Measurements from ENCODE around the gene SLC25A27. TPM values are rescaled to one million over a fixed set of nuclear protein-coding genes. Genes with fewer than 3 reads are reported as not detected.

The SLC25A27 gene
- total and polyA plus RNA-seq, 3 experiments from 2014 or later = 0.38 to 0.85 TPM; not detected in 1

GRCh38 chr6:46626976-46627375 is 25.8 kb upstream of the SLC25A27 start:
- no peaks in the 10 kb centered on the region for H3K9me3 Mint-ChIP-seq
- peaks cover 0 to 3% (median 2%) of the 10 kb centered on the region in 3 donors for H3K4me1 Mint-ChIP-seq
- no peak overlapping the region for H3K4me3 Mint-ChIP-seq
- H3K27me3 ChIP-seq (ENCODE audit: insufficient read depth, low read length, poor library complexity, severe bottlenecking) = peaks cover 4% of the 10 kb centered on the region
- CTCF ChIA-PET = interaction anchor here (1.0 kb wide), 1 partner anchor 537 kb away, joined by 3 read pairs; no protein-coding TSS in a partner anchor
- H3K4me1 ChIP-seq (ENCODE audit: insufficient read depth, low read length) = no peaks in the 10 kb centered on the region
- no peak overlapping the region for H3K27ac ChIP-seq (ENCODE audit: low read depth, low read length)
- H3K9me3 ChIP-seq (ENCODE audit: low read length) = no peaks in the 10 kb centered on the region
- H3K27me3 Mint-ChIP-seq = peaks cover 0 to 6% of the 10 kb centered on the region in 2 donors
- no peaks in the 10 kb centered on the region for H3K36me3 Mint-ChIP-seq
- H3K27ac Mint-ChIP-seq = peak overlapping the region in 1 of 8 donors; percentile 76
- POLR2A ChIA-PET = no interaction called here
- H3K36me3 ChIP-seq (ENCODE audit: insufficient read depth, low read length) = no peaks in the 10 kb centered on the region
- H3K4me3 ChIP-seq (ENCODE audit: low read length) = no peak overlapping the region
- no peak for DNase-seq

GRCh38 chr6:46628498-46628897 is 24.3 kb upstream of the SLC25A27 start:
- no peaks in the 10 kb centered on the region for H3K9me3 ChIP-seq (ENCODE audit: low read length)
- POLR2A ChIA-PET = no interaction called here
- Mint-ChIP-seq H3K36me3 (no peaks in the 10 kb centered on the region), H3K27ac (no peak overlapping the region), H3K4me3 (no peak overlapping the region), H3K9me3 (no peaks in the 10 kb centered on the region), H3K4me1 (peaks cover 0 to 3% (median 2%) of the 10 kb centered on the region in 3 donors), H3K27me3 (peaks cover 0 to 6% of the 10 kb centered on the region in 2 donors)
- H3K36me3 ChIP-seq (ENCODE audit: insufficient read depth, low read length) = no peaks in the 10 kb centered on the region
- no peaks in the 10 kb centered on the region for H3K4me1 ChIP-seq (ENCODE audit: insufficient read depth, low read length)
- no peaks in the 10 kb centered on the region for H3K27me3 ChIP-seq (ENCODE audit: insufficient read depth, low read length, poor library complexity, severe bottlenecking)
- H3K4me3 ChIP-seq (ENCODE audit: low read length) = no peak overlapping the region
- no peak overlapping the region for H3K27ac ChIP-seq (ENCODE audit: low read depth, low read length)
- CTCF ChIA-PET = no interaction called here
- no peak for DNase-seq

GRCh38 chr6:46628976-46629375 is 23.8 kb upstream of the SLC25A27 start:
- POLR2A ChIA-PET = no interaction called here
- CTCF ChIA-PET = no interaction called here
- H3K27ac ChIP-seq (ENCODE audit: low read depth, low read length) = no peak overlapping the region

GRCh38 chr6:46629691-46630090 is 23.1 kb upstream of the SLC25A27 start:
- POLR2A ChIA-PET = no interaction called here

More at GRCh38 chr6:46628976-46629375, 23.8 kb upstream of the SLC25A27 start:
- Mint-ChIP-seq H3K27me3 (peaks cover 0 to 2% of the 10 kb centered on the region in 2 donors), H3K9me3 (no peaks in the 10 kb centered on the region), H3K27ac (no peak overlapping the region), H3K4me1 (peaks cover 0 to 3% (median 2%) of the 10 kb centered on the region in 3 donors), H3K36me3 (no peaks in the 10 kb centered on the region), H3K4me3 (no peak overlapping the region)
- H3K27me3 ChIP-seq (ENCODE audit: insufficient read depth, low read length, poor library complexity, severe bottlenecking) = no peaks in the 10 kb centered on the region
- no peak overlapping the region for H3K4me3 ChIP-seq (ENCODE audit: low read length)
- no peak for DNase-seq
- H3K4me1 ChIP-seq (ENCODE audit: insufficient read depth, low read length) = no peaks in the 10 kb centered on the region
- no peaks in the 10 kb centered on the region for H3K9me3 ChIP-seq (ENCODE audit: low read length)
- no peaks in the 10 kb centered on the region for H3K36me3 ChIP-seq (ENCODE audit: insufficient read depth, low read length)

GRCh38 chr6:46632053-46632452 is 20.7 kb upstream of the SLC25A27 start:
- Histone ChIP-seq H3K4me3 (ENCODE audit: low read length) (no peak overlapping the region), H3K36me3 (ENCODE audit: insufficient read depth, low read length) (no peaks in the 10 kb centered on the region), H3K27me3 (ENCODE audit: insufficient read depth, low read length, poor library complexity, severe bottlenecking) (no peaks in the 10 kb centered on the region), H3K27ac (ENCODE audit: low read depth, low read length) (no peak overlapping the region), H3K4me1 (ENCODE audit: insufficient read depth, low read length) (no peaks in the 10 kb centered on the region), H3K9me3 (ENCODE audit: low read length) (no peaks in the 10 kb centered on the region)
- ChIA-PET CTCF (no interaction called here), POLR2A (no interaction called here)
- Mint-ChIP-seq H3K36me3 (no peaks in the 10 kb centered on the region), H3K4me1 (no peaks in the 10 kb centered on the region), H3K27ac (no peak overlapping the region), H3K9me3 (no peaks in the 10 kb centered on the region), H3K4me3 (no peak overlapping the region), H3K27me3 (peaks cover 0 to 7% of the 10 kb centered on the region in 2 donors)
- no peak for DNase-seq

More at GRCh38 chr6:46629691-46630090, 23.1 kb upstream of the SLC25A27 start:
- Mint-ChIP-seq H3K4me1 (peaks cover 0 to 3% (median 2%) of the 10 kb centered on the region in 3 donors), H3K27me3 (peaks cover 0 to under 1% of the 10 kb centered on the region in 2 donors), H3K36me3 (no peaks in the 10 kb centered on the region), H3K9me3 (no peaks in the 10 kb centered on the region), H3K4me3 (no peak overlapping the region), H3K27ac (no peak overlapping the region)
- no peaks in the 10 kb centered on the region for H3K4me1 ChIP-seq (ENCODE audit: insufficient read depth, low read length)
- H3K36me3 ChIP-seq (ENCODE audit: insufficient read depth, low read length) = no peaks in the 10 kb centered on the region
- CTCF ChIA-PET = no interaction called here
- H3K4me3 ChIP-seq (ENCODE audit: low read length) = no peak overlapping the region
- H3K9me3 ChIP-seq (ENCODE audit: low read length) = no peaks in the 10 kb centered on the region
- no peak overlapping the region for H3K27ac ChIP-seq (ENCODE audit: low read depth, low read length)
- no peaks in the 10 kb centered on the region for H3K27me3 ChIP-seq (ENCODE audit: insufficient read depth, low read length, poor library complexity, severe bottlenecking)
- no peak for DNase-seq

GRCh38 chr6:46635462-46635861 is 17.3 kb upstream of the SLC25A27 start:
- Histone ChIP-seq H3K4me1 (ENCODE audit: insufficient read depth, low read length) (no peaks in the 10 kb centered on the region), H3K36me3 (ENCODE audit: insufficient read depth, low read length) (no peaks in the 10 kb centered on the region), H3K27ac (ENCODE audit: low read depth, low read length) (no peak overlapping the region), H3K27me3 (ENCODE audit: insufficient read depth, low read length, poor library complexity, severe bottlenecking) (no peaks in the 10 kb centered on the region), H3K4me3 (ENCODE audit: low read length) (no peak overlapping the region), H3K9me3 (ENCODE audit: low read length) (no peaks in the 10 kb centered on the region)
- H3K36me3 Mint-ChIP-seq = no peaks in the 10 kb centered on the region
- DNase-seq = no peak
- peaks cover 0 to 2% (median 0%) of the 10 kb centered on the region in 5 donors for H3K9me3 Mint-ChIP-seq
- no peak overlapping the region for H3K27ac Mint-ChIP-seq
- H3K4me3 Mint-ChIP-seq = no peak overlapping the region
- no peaks in the 10 kb centered on the region for H3K4me1 Mint-ChIP-seq
- H3K27me3 Mint-ChIP-seq = peaks cover 4 to 29% of the 10 kb centered on the region in 2 donors
- ChIA-PET POLR2A (no interaction called here), CTCF (no interaction called here)

- no peaks in the 10 kb centered on the region for H3K36me3 ChIP-seq (ENCODE audit: insufficient read depth, low read length)
- Mint-ChIP-seq H3K4me1 (no peaks in the 10 kb centered on the region), H3K27ac (no peak overlapping the region), H3K4me3 (no peak overlapping the region), H3K9me3 (peaks cover 0 to 2% (median 0%) of the 10 kb centered on the region in 5 donors), H3K27me3 (peaks cover 4 to 32% of the 10 kb centered on the region in 2 donors), H3K36me3 (no peaks in the 10 kb centered on the region)
- DNase-seq = no peak
- H3K4me1 ChIP-seq (ENCODE audit: insufficient read depth, low read length) = no peaks in the 10 kb centered on the region
- no peaks in the 10 kb centered on the region for H3K9me3 ChIP-seq (ENCODE audit: low read length)
- H3K4me3 ChIP-seq (ENCODE audit: low read length) = no peak overlapping the region
- ChIA-PET POLR2A (no interaction called here), CTCF (no interaction called here)
- no peak overlapping the region for H3K27ac ChIP-seq (ENCODE audit: low read depth, low read length)
- no peaks in the 10 kb centered on the region for H3K27me3 ChIP-seq (ENCODE audit: insufficient read depth, low read length, poor library complexity, severe bottlenecking)
These were observed 15.6 kb upstream of the SLC25A27 start for GRCh38 chr6:46637145-46637544.

- H3K9me3 ChIP-seq (ENCODE audit: low read length) = no peaks in the 10 kb centered on the region
- ChIA-PET CTCF (no interaction called here), POLR2A (no interaction called here)
- no peak overlapping the region for H3K4me3 Mint-ChIP-seq
- DNase-seq = no peak
- no peaks in the 10 kb centered on the region for H3K36me3 Mint-ChIP-seq
- no peaks in the 10 kb centered on the region for H3K4me1 Mint-ChIP-seq
- H3K9me3 Mint-ChIP-seq = peaks cover 0 to 2% (median 0%) of the 10 kb centered on the region in 5 donors
- H3K4me1 ChIP-seq (ENCODE audit: insufficient read depth, low read length) = no peaks in the 10 kb centered on the region
- peaks cover 6 to 36% of the 10 kb centered on the region in 2 donors for H3K27me3 Mint-ChIP-seq
- no peaks in the 10 kb centered on the region for H3K36me3 ChIP-seq (ENCODE audit: insufficient read depth, low read length)
- H3K27ac Mint-ChIP-seq = no peak overlapping the region
- no peaks in the 10 kb centered on the region for H3K27me3 ChIP-seq (ENCODE audit: insufficient read depth, low read length, poor library complexity, severe bottlenecking)
- no peak overlapping the region for H3K4me3 ChIP-seq (ENCODE audit: low read length)
- no peak overlapping the region for H3K27ac ChIP-seq (ENCODE audit: low read depth, low read length)
These were observed 14.8 kb upstream of the SLC25A27 start for GRCh38 chr6:46637933-46638332.

GRCh38 chr6:46638650-46639049 is 14.1 kb upstream of the SLC25A27 start:
- ChIA-PET CTCF (no interaction called here), POLR2A (no interaction called here)
- Histone ChIP-seq H3K4me1 (ENCODE audit: insufficient read depth, low read length) (no peaks in the 10 kb centered on the region), H3K27ac (ENCODE audit: low read depth, low read length) (no peak overlapping the region), H3K27me3 (ENCODE audit: insufficient read depth, low read length, poor library complexity, severe bottlenecking) (no peaks in the 10 kb centered on the region), H3K36me3 (ENCODE audit: insufficient read depth, low read length) (no peaks in the 10 kb centered on the region), H3K9me3 (ENCODE audit: low read length) (no peaks in the 10 kb centered on the region), H3K4me3 (ENCODE audit: low read length) (no peak overlapping the region)
- Mint-ChIP-seq H3K27me3 (peaks cover 6 to 38% of the 10 kb centered on the region in 2 donors), H3K36me3 (no peaks in the 10 kb centered on the region), H3K4me1 (no peaks in the 10 kb centered on the region), H3K4me3 (no peak overlapping the region), H3K27ac (no peak overlapping the region), H3K9me3 (peaks cover 0 to 2% (median 0%) of the 10 kb centered on the region in 5 donors)
- DNase-seq = no peak
